ENCODE data around the gene TRIM25. TPM values are rescaled to one million over a fixed set of nuclear protein-coding genes. Genes with fewer than 3 reads are reported as not detected.

Gene TRIM25
- polyA plus RNA-seq, 1 of the 3 experiments (the other 2 are of a cell fraction), result 17.1 TPM

DNA sequence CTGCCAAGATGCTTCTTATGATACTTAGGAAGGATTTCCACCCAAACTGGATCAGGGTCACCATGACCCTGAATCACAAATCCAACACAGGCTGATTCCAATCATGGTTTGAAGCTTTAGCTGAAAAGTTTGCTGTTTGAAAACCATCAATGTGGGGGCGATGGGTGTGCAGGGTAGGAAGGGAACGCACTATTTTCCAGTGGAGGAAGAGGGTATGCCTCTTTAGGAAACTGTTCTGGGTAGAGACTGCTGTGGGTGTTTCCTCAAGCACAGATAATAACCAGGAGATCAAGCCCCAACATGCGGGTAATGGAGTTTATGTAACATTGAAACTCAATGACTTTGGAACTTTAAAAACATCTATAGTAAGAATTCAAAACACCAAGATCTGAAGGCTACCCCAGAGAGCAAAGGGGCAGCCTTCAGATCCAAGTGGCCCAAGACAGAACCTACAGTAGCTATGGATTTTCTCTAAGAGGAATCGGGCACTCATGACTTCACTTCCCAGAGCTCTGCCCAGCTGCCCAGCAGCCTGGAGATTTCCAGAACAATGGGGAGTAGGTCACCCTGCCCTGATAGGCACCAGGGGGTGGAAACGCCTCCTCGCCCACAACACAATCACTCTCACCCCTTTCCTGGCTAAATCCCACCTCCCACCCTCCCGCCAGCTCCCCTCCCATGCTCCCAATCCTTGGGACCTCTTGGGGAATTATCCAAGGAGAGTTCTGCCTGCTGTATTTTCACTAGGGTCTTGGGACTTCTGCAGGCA, 22.8 kb downstream of the TRIM25 start:
- ChIA-PET POLR2A (no interaction called here), CTCF (interaction anchor here (1.1 to 1.7 kb wide), 6 partner anchors 9 to 71 kb away, joined by 3 to 5 read pairs (median 3); no protein-coding TSS in a partner anchor)
- H3K4me1 ChIP-seq (ENCODE audit: control insufficient read depth in 1 of 2, insufficient read depth in 2 of 2, low read depth in 1 of 2, low read length in 1 of 2), result 0 out of 4 replicates have a peak, but pooled peaks cover 0 to under 1% of the 10 kb centered on the region in 2 experiments
- H3K9ac ChIP-seq, result no peak overlapping the region
- H4K20me1 ChIP-seq (ENCODE audit: insufficient read depth), result no peaks in the 10 kb centered on the region
- no peak for TF ChIP-seq FOSL2 (IDR thresholded peaks at IDR 0.05; ENCODE audit: borderline replicate concordance, low read depth)
- no peak for TF ChIP-seq TCF12 (IDR thresholded peaks at IDR 0.05)
- TF ChIP-seq EP300 (IDR thresholded peaks at IDR 0.05; ENCODE audit: borderline replicate concordance in 1 of 2, low read depth in 1 of 2, low read length in 1 of 2), result no peak
- TF ChIP-seq YY1 (IDR thresholded peaks at IDR 0.05; ENCODE audit: low read depth), result no peak
- no peak for TF ChIP-seq IRF3 (IDR thresholded peaks at IDR 0.05; ENCODE audit: low read depth, low read length)
- TF ChIP-seq RAD21 (IDR thresholded peaks at IDR 0.05; ENCODE audit: low read length), result no peak
- WGBS (ENCODE audit: low lambda C conversion rate), result 97% methylated on average over 7 of the region's 7 CpGs
- no peak overlapping the region for H3K27ac ChIP-seq (ENCODE audit: low read depth in 2 of 2, low read length in 1 of 2)
- H3K36me3 ChIP-seq (replicated peaks in 1 of 2; ENCODE audit: control insufficient read depth in 1 of 2, insufficient read depth in 2 of 2, low read length in 1 of 2), result peaks cover 40 to 56% of the 10 kb centered on the region in 2 experiments
- no peak overlapping the region for H3K4me2 ChIP-seq
- H3K9me2 ChIP-seq, result no peaks in the 10 kb centered on the region
- no peaks in the 10 kb centered on the region for H3K27me3 ChIP-seq (ENCODE audit: insufficient read depth)
- peaks cover 5% of the 10 kb centered on the region for H3F3A ChIP-seq (replicated peaks; ENCODE audit: insufficient read depth)
- no peaks in the 10 kb centered on the region for H3K79me2 ChIP-seq (ENCODE audit: insufficient read depth)
- no peak for DNase-seq
- H3K9me3 ChIP-seq, result no peaks in the 10 kb centered on the region; the same call in 1 of the 2 replicates
- H2AFZ ChIP-seq (ENCODE audit: low read depth), result no peak overlapping the region
- no peak overlapping the region for H3K4me3 ChIP-seq (ENCODE audit: low read depth in 2 of 2, low read length in 1 of 2)

- no peaks in the 10 kb centered on the region for H3F3A ChIP-seq (replicated peaks; ENCODE audit: insufficient read depth)
- H3K9me2 ChIP-seq, result no peaks in the 10 kb centered on the region
- H3K9me3 ChIP-seq, result no peaks in the 10 kb centered on the region; the same call in 1 of the 2 replicates
- no peaks in the 10 kb centered on the region for H3K79me2 ChIP-seq (ENCODE audit: insufficient read depth)
- DNase-seq, result no peak
- H3K36me3 ChIP-seq (replicated peaks in 1 of 2; ENCODE audit: control insufficient read depth in 1 of 2, insufficient read depth in 2 of 2, low read length in 1 of 2), result peaks cover 40 to 52% of the 10 kb centered on the region in 2 experiments
- no peak overlapping the region for H2AFZ ChIP-seq (ENCODE audit: low read depth)
- H3K4me2 ChIP-seq, result no peak overlapping the region
- POLR2A ChIA-PET, result no interaction called here
- CTCF ChIA-PET, result interaction anchor here (0.7 to 1.7 kb wide), 6 partner anchors 9 to 110 kb away, joined by 3 to 5 read pairs (median 3); no protein-coding TSS in a partner anchor
- no peaks in the 10 kb centered on the region for H3K27me3 ChIP-seq (ENCODE audit: insufficient read depth)
- H3K4me3 ChIP-seq (ENCODE audit: low read depth in 2 of 2, low read length in 1 of 2), result no peak overlapping the region
- H3K27ac ChIP-seq (ENCODE audit: low read depth in 2 of 2, low read length in 1 of 2), result no peak overlapping the region
- no peaks in the 10 kb centered on the region for H3K4me1 ChIP-seq (ENCODE audit: control insufficient read depth in 1 of 2, insufficient read depth in 2 of 2, low read depth in 1 of 2, low read length in 1 of 2)
- 100% methylated on average over 6 of the region's 6 CpGs for WGBS (ENCODE audit: low lambda C conversion rate)
- no peak overlapping the region for H3K9ac ChIP-seq
- no peaks in the 10 kb centered on the region for H4K20me1 ChIP-seq (ENCODE audit: insufficient read depth)
- TF ChIP-seq TAF1 (IDR thresholded peaks at IDR 0.05; ENCODE audit: borderline replicate concordance, low read depth, low read length) (no peak), NRF1 (IDR thresholded peaks at IDR 0.05; ENCODE audit: low read depth, low read length) (no peak), MEF2A (IDR thresholded peaks at IDR 0.05; ENCODE audit: borderline replicate concordance, low read depth) (no peak), EP300 (IDR thresholded peaks at IDR 0.05; ENCODE audit: borderline replicate concordance in 1 of 2, low read depth in 1 of 2, low read length in 1 of 2) (no peak), RXRA (IDR thresholded peaks at IDR 0.05; ENCODE audit: borderline replicate concordance, low read depth) (no peak), CHD2 (IDR thresholded peaks at IDR 0.05; ENCODE audit: low read length, partially characterized antibody) (no peak), MXI1 (IDR thresholded peaks at IDR 0.05; ENCODE audit: low read depth, low read length) (no peak), RAD21 (IDR thresholded peaks at IDR 0.05; ENCODE audit: low read length) (no peak), YY1 (IDR thresholded peaks at IDR 0.05; ENCODE audit: low read depth) (no peak), POLR2AphosphoS5 (IDR thresholded peaks at IDR 0.05; ENCODE audit: low read depth, low read length) (no peak), FOXJ3 (CRISPR knock-in tag; IDR thresholded peaks at IDR 0.05) (no peak)
- TF ChIP-seq, protein P1, sequence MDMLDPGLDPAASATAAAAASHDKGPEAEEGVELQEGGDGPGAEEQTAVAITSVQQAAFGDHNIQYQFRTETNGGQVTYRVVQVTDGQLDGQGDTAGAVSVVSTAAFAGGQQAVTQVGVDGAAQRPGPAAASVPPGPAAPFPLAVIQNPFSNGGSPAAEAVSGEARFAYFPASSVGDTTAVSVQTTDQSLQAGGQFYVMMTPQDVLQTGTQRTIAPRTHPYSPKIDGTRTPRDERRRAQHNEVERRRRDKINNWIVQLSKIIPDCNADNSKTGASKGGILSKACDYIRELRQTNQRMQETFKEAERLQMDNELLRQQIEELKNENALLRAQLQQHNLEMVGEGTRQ (IDR thresholded peaks at IDR 0.05; ENCODE audit: borderline replicate concordance, low read depth, low read length), result no peak
- TF ChIP-seq, protein P2, sequence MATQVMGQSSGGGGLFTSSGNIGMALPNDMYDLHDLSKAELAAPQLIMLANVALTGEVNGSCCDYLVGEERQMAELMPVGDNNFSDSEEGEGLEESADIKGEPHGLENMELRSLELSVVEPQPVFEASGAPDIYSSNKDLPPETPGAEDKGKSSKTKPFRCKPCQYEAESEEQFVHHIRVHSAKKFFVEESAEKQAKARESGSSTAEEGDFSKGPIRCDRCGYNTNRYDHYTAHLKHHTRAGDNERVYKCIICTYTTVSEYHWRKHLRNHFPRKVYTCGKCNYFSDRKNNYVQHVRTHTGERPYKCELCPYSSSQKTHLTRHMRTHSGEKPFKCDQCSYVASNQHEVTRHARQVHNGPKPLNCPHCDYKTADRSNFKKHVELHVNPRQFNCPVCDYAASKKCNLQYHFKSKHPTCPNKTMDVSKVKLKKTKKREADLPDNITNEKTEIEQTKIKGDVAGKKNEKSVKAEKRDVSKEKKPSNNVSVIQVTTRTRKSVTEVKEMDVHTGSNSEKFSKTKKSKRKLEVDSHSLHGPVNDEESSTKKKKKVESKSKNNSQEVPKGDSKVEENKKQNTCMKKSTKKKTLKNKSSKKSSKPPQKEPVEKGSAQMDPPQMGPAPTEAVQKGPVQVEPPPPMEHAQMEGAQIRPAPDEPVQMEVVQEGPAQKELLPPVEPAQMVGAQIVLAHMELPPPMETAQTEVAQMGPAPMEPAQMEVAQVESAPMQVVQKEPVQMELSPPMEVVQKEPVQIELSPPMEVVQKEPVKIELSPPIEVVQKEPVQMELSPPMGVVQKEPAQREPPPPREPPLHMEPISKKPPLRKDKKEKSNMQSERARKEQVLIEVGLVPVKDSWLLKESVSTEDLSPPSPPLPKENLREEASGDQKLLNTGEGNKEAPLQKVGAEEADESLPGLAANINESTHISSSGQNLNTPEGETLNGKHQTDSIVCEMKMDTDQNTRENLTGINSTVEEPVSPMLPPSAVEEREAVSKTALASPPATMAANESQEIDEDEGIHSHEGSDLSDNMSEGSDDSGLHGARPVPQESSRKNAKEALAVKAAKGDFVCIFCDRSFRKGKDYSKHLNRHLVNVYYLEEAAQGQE (IDR thresholded peaks at IDR 0.05; ENCODE audit: low read depth, low read length), result no peak
- TF ChIP-seq, protein P3, sequence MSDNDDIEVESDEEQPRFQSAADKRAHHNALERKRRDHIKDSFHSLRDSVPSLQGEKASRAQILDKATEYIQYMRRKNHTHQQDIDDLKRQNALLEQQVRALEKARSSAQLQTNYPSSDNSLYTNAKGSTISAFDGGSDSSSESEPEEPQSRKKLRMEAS (IDR thresholded peaks at IDR 0.05; ENCODE audit: low read depth), result no peak
- TF ChIP-seq, protein P4, sequence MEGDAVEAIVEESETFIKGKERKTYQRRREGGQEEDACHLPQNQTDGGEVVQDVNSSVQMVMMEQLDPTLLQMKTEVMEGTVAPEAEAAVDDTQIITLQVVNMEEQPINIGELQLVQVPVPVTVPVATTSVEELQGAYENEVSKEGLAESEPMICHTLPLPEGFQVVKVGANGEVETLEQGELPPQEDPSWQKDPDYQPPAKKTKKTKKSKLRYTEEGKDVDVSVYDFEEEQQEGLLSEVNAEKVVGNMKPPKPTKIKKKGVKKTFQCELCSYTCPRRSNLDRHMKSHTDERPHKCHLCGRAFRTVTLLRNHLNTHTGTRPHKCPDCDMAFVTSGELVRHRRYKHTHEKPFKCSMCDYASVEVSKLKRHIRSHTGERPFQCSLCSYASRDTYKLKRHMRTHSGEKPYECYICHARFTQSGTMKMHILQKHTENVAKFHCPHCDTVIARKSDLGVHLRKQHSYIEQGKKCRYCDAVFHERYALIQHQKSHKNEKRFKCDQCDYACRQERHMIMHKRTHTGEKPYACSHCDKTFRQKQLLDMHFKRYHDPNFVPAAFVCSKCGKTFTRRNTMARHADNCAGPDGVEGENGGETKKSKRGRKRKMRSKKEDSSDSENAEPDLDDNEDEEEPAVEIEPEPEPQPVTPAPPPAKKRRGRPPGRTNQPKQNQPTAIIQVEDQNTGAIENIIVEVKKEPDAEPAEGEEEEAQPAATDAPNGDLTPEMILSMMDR (IDR thresholded peaks at IDR 0.05), result no peak
Observed at GRCh38 chr17:56890390-56890789, 23.5 kb downstream of the TRIM25 start.
